Measurements from ENCODE around the gene MAPRE3.

MAPRE3 gene

GRCh38 chr2:27033253-27033852 lies 62.9 kb downstream of the MAPRE3 start:
- TF ChIP-seq, protein P1, sequence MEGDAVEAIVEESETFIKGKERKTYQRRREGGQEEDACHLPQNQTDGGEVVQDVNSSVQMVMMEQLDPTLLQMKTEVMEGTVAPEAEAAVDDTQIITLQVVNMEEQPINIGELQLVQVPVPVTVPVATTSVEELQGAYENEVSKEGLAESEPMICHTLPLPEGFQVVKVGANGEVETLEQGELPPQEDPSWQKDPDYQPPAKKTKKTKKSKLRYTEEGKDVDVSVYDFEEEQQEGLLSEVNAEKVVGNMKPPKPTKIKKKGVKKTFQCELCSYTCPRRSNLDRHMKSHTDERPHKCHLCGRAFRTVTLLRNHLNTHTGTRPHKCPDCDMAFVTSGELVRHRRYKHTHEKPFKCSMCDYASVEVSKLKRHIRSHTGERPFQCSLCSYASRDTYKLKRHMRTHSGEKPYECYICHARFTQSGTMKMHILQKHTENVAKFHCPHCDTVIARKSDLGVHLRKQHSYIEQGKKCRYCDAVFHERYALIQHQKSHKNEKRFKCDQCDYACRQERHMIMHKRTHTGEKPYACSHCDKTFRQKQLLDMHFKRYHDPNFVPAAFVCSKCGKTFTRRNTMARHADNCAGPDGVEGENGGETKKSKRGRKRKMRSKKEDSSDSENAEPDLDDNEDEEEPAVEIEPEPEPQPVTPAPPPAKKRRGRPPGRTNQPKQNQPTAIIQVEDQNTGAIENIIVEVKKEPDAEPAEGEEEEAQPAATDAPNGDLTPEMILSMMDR (IDR thresholded peaks at IDR 0.05; ENCODE audit: control insufficient read depth, insufficient read depth, low read depth, low read length, missing control alignments) = no peak
- no peak for DNase-seq (ENCODE audit: low read depth)
- H3K4me3 ChIP-seq (ENCODE audit: control insufficient read depth, low read depth, low read length) = peak overlapping the region; percentile 65

DNA sequence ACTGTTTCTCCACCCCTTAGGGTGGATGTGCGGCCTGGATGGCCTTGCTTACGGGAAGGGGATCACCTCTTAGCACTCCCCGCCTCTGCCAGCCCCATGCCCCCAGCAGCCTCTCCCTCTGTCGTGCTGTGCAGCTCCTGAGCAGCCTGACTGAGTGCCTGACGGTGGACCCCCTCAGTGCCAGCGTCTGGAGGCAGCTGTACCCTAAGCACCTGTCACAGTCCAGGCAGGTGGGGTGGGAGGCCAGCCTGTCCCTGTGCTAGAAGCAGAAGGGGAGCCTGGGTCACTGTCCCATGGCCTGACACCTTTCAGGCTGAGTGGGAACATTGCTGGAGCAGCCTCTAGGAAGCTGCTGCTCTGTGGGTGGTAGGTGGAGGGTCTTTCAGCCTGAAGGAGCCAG lies 67.6 kb downstream of the MAPRE3 start:
- TF ChIP-seq, protein P1 (IDR thresholded peaks at IDR 0.05; ENCODE audit: control insufficient read depth, insufficient read depth, low read depth, low read length, missing control alignments) = no peak
- no peak for DNase-seq (ENCODE audit: low read depth)
- H3K4me3 ChIP-seq (ENCODE audit: control insufficient read depth, low read depth, low read length) = no peak overlapping the region

- TF ChIP-seq, protein P1 (IDR thresholded peaks at IDR 0.05; ENCODE audit: control insufficient read depth, insufficient read depth, low read depth, low read length, missing control alignments) = no peak
- no peak for DNase-seq (ENCODE audit: low read depth)
- H3K4me3 ChIP-seq (ENCODE audit: control insufficient read depth, low read depth, low read length) = no peak overlapping the region
Measured at GRCh38 chr2:27038631-27039339, 68.3 kb downstream of the MAPRE3 start.

GRCh38 chr2:27039426-27039825 lies 69.0 kb downstream of the MAPRE3 start:
- no peak overlapping the region for H3K4me3 ChIP-seq (ENCODE audit: control insufficient read depth, low read depth, low read length)
- DNase-seq (ENCODE audit: low read depth) = no peak
- TF ChIP-seq, protein P1 (IDR thresholded peaks at IDR 0.05; ENCODE audit: control insufficient read depth, insufficient read depth, low read depth, low read length, missing control alignments) = no peak

GRCh38 chr2:27039871-27040270 lies 69.4 kb downstream of the MAPRE3 start:
- TF ChIP-seq, protein P1 (IDR thresholded peaks at IDR 0.05; ENCODE audit: control insufficient read depth, insufficient read depth, low read depth, low read length, missing control alignments) = no peak
- H3K4me3 ChIP-seq (ENCODE audit: control insufficient read depth, low read depth, low read length) = no peak overlapping the region
- DNase-seq (ENCODE audit: low read depth) = no peak

- H3K4me3 ChIP-seq (ENCODE audit: control insufficient read depth, low read depth, low read length) = no peak overlapping the region
- no peak for DNase-seq (ENCODE audit: low read depth)
- TF ChIP-seq, protein P1 (IDR thresholded peaks at IDR 0.05; ENCODE audit: control insufficient read depth, insufficient read depth, low read depth, low read length, missing control alignments) = no peak
Measured at GRCh38 chr2:27040282-27040681, 69.8 kb downstream of the MAPRE3 start.
